HG03280 (cell line): ENCODE results near the gene CS.
A peak's percentile ranks its signal among the peaks of the same experiment; 100 is the strongest.

Experiments used
- ATAC-seq: cut with Tn5 transposase; IDR thresholded peaks from one replicate; pipeline ENCODE4 v1.9.1; 2021; ENCODE audit warnings: mild to moderate bottlenecking, moderate library complexity; ENCODE audit not compliant: unreplicated experiment

CS gene

DNA sequence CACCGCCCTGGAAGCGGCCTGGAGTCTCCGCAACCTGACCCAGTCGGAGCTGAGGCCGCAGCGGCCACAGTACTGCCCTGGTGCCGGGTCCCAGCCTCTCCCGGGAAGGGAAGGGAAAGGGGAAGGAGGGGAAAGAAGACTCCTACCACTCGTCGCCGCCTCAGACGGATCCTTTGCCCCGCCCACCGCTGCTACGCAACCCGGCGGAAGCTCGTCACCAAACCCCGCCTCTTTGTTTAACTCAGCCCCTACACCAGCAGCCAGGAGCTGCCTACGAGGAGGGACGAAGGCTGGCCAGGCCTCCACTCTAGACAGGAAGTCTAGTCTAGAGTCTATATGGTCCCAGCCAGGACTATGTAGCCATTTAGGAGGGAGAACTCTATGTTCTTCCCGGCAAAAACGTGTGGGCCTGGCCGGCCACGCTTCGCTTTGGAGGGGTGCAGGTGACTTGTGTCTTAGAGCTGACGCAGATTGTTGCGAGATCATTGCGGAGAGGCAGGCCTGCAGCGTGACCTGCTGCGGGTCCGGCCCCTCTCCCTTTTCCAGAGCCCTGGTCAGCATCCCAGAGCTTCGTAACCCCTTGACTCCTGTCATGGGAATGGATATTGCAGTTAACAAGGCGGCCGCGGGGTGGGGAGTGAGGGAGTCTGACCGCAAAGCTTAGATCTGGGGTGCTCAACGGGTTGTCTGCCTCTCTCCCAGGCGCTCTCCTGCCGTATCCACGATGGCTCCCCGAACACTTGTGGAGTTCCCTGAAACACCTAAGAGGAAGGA is 78.2 kb downstream of the CS start, which contains the start of gene RNF41:
RNF41 (minus strand) TSS at position 166 of the 774 bp plus-strand sequence. CDS start 7,875 bp downstream, outside the sequence.
- ATAC-seq: peak; percentile 79
